GM12874 (cell line): Measurements from ENCODE around the gene ONECUT3.

ENCODE experiments used
- CTCF ChIP-seq: IDR thresholded peaks from 2 replicates; pipeline ENCODE4 v1.5.1; 2011; ENCODE audit warnings: low read depth, mild to moderate bottlenecking, control low read depth, low read length, moderate library complexity; ENCODE audit not compliant: insufficient read depth

ONECUT3 gene

GRCh38 chr19:1744822-1745563, 8.3 kb upstream of the ONECUT3 start:
- TF ChIP-seq CTCF, result no peak

GRCh38 chr19:1745589-1746031, 7.7 kb upstream of the ONECUT3 start:
- TF ChIP-seq CTCF, result no peak

- no peak for TF ChIP-seq CTCF
Observed at GRCh38 chr19:1746401-1747284, 6.7 kb upstream of the ONECUT3 start.

- TF ChIP-seq CTCF, result no peak
Observed at GRCh38 chr19:1747285-1748114, 5.8 kb upstream of the ONECUT3 start.

- no peak for TF ChIP-seq CTCF
Observed at GRCh38 chr19:1748115-1748872, 5.0 kb upstream of the ONECUT3 start.

GRCh38 chr19:1748873-1749341, 4.4 kb upstream of the ONECUT3 start:
- TF ChIP-seq CTCF, result no peak
